ENCODE data around the gene ZNF441.
"Not testable (repeated sequence)": the region's sequence is repeated elsewhere in the genome, so short reads cannot be mapped to it uniquely, and the experiment has no call there.

ZNF441 gene

DNA sequence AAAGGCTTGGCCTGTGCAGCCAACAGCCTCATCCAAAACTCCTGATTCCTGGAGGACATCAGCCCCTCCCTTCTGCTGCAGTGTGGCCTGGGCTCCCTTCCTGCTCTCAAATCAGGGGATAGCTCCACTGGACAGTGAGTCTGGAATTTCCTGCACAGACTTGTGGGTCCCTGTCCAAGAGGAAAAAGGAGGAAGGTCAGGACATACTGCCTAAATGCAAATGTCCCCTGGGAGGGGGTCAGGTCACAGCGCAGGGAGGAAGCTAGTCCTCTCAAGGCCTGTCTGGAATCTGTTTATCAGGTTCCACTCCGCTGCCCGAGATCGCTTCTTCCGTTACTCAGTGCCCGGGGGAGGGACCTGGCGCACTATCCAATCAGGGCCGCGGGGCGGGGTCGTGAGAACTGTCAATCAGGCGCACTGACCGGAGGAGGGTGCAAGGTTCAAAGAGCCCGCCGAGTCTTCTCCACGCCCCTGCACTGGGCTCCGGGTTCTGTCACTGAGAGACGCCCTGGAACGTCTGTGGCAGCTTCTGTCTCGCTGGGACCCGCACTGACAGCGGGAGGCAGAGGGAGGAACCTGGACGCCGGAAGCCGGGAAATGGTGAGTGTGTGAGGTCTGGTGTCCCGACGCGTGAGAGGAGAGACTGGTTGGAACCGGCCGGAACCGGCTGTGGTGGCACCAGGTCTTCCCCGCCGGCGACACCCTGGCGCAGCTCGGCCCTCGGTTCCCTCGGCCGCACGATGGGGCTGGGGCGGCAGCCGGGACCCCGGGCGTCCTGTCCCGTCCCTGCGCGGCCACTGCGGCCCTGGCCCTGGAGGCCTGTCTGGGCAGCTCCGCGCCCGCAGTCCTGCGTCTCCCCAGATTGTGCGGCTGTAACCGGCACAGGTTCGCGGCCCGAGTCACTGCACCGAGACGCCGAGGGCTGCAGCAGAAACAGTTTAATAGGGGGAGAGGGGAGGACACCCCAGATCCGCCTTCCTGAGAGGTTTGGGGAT, at the start of gene ZNF441:
Gene ZNF441 (plus strand): TSS at position 404 of the 995 bp plus-strand sequence. CDS start 194 bp downstream, at position 598.
- peak; percentile 54 to 81 for DNase-seq

DNA sequence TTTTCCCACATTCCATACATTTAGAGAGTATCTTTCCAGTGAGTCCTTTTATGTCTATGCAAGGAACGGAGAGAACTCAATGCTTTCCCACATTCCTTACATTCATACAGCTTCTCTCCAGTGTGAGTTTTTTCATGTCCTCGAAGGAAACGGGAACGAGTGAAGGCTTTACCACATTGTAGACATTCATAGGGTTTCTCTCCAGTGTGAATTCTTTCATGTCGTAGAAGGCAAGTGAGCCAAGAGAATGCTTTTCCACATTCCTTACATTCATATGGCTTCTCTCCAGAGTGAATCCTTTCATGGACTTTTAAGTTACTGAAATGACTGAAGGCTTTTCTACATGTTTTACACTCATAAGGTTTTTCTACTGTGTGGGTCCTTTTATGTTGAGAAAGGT, 45.1 kb upstream of the ZNF441 start:
- no peak for DNase-seq

DNA sequence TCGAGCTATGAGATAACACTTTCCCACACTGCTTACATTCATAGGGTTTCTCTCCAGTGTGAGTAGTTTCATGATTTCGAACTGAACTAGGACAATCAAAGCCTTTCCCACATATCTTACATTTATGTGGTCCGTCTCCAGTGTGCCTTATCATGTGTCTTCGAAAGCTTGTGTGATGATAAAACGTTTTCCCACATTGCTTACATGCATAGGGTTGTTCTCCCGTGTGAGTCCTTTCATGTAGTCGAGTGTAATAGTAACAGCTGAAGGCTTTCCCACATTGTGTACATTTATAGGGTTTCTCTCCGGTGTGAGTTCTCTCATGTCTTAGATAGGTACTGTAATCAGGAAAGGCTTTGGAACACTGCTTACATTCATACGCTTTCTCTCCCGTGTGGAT, 44.4 kb upstream of the ZNF441 start:
- no peak for DNase-seq

DNA sequence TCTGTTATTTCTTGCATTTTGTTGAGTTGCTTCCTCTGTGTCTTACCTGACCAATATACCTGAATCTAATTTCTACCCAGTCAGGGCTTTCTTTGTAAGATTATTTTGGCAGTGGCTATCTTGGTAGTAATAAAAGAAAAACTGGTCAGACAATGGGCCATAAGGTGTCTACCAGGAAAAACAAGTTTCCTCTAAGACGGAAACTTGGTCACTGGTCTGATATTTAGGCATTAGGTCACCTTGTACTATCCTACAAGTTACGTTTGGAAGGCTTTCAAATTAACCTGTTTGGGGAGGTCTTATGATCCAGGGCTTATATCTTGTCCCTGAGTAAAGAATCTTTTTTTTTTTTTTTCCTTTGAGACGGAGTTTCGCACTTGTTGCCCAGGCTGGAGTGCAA, 37.2 kb upstream of the ZNF441 start:
- no peak for DNase-seq

DNA sequence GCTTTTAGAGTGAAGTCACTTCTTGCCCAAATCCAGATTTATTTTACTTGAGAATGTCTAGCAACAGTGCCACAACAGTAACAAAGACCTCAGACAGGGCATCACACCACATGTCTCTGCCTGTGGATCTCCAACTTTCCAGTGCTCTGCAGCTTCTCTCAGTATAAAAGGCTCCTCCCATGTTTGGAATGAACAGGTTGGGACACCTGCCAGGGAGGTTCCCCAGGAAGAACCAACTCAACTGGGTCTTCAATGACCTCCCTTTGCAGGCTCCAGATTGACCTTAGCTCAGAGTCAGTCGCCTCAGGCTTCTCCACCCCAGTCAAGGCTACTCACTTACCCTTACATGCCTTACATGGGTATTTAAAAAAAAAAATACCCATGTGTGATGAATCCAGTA, 31.4 kb upstream of the ZNF441 start:
- DNase-seq: no peak

DNA sequence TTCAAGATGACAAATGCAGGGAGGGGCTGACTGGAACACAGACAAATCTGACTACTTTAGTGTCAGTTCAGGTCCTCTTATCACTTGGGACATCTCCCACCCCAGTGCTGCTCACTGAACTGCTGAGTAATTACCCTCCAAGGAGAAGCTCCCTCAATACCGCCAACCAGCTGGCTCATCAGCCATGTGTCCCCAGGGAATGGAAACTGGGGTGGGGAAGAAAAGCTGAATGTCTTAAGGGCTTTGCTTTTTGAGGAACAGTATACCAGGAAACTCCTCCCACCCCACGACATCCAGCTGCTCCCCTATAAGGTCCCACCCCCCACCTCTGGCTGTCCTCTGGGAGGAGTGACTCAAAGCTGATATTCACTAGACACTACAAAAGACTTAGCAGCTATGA, 30.1 kb upstream of the ZNF441 start:
- no peak for DNase-seq

DNA sequence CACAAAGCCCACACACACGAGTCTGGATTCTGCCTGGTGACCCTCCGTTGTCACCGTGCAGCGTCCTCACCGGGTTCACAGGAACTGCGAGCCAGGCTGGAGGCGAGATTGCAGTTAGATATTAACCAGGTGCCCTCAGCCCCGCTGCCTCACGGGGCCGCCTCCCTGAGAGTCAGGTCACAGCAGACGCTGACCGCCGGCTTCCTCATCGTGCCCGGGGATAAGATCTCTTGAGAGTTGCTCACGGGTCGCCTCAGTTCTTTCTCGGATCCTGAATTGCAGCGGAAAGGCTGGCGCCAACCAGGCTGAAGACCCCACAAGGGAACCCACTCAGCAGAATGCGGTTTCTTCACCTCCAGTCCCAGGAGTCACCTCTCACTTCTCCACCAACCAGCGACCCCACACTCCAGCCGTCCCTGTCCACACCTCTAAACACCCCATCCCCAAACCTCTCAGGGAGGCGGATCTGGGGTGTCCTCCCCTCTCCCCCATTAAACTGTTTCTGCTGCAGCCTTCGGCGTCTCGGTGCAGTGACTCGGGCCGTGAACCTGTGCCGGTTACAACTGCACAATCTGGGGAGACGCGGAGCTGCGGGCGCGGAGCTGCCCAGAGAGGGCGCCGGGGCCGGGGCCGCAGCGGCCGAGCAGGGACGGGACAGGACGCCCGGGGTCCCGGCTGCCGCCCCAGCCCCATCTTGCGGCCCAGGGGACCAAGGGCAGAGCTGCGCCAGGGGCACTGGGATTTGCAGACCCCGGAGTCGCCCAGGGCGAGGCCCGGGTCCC, 28.6 kb upstream of the ZNF441 start:
- DNase-seq: no peak

DNA sequence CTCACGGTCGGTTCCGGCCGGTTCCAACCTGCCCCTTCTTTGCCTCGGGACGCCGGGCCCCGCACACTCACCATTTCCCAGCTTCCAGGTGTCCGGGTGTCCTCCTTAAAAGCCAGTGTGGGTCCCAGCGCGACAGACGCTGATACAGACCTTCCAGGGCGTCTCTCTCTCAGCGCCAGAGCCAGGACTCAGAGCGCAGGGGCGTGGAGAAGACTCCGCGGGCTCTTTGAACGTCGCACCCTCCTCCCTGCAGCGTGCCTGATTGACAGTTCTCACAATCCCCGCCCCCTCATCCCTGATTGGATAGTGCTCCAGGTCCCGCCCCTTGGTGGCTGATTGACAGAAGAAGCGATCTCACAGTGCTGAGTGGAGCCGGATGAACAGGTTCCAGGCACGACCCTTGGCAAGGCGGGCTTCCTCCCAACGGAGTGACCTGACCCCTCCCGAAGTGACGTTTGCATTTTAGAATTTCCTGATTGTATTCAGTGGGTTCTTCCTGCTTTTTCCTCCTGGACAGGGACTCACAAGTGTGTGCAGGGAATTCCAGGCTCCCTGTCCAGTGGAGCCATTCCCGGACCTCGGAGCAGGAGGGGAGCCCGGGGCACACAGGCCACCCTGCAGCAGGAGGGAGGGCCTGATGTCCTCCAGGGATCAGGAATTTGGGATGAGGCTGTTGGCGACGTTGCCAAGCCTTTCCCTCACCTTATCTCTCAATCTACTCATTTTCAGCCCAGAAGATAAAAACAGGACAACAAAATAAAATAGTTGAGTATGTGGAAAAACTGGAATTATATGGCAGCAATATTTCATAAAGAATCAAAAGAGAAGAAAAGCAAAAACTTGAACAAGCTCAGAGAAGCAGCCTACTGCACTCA, 27.8 kb upstream of the ZNF441 start, which contains the start of gene ZNF823:
Gene ZNF823 (minus strand): TSS at position 201 of the 875 bp plus-strand sequence. CDS start 127 bp downstream, at position 74.
- DNase-seq: peak; percentile 96 to 98

DNA sequence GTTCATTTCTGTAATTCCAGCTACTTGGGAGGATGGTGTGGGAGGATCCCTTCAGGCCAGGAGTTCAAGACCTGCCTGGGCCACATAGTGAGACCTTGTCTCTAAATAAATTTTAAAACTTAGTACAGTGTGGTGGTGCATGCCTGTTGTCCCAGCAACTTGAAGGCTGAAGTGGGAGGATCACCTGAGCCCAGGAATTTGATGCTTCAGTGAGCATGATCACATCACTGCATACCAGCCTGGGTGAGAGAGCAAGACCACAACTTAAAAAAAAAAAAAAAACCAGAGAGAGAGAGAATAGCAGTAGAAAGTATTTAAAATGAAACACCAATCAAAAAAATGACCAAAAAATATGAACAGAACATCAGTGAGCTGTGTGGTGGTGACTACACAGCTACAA, 20.9 kb upstream of the ZNF441 start:
- no peak for DNase-seq

DNA sequence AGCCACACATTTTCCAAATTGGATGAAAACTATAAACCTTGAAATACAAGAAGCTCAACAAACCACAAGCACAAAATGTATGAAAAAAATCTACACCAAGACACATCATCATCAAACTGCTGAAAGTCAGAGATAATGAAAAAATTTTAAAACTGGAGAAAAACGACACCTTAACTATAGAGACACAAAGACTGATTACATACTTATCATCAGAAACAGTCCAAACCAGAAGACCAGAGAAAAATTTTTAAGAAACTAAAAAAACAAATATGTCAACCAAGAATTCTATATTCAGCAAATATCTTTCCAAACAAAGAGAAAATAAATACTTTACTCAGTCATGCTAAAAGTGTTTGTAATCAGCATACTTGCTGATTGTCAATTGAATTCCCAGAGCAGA, 19.5 kb upstream of the ZNF441 start:
- no peak for DNase-seq

DNA sequence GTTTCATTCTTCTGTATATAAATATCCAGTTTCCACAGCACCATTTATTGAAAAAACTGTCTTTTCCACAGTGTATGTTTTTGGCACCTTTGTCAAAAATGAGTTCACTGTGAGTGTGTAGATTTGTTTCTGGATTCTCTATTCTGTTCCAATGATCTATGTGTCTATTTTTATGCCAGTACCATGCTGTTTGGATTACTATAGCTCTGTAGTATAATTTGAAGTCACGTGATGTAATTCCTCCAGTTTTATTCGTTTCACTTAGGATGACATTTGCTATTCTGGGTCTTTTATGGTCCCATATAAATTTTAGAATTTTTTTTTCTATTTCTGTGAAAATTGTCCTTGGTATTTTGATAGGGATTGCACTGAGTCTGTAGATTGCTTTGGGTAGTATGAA, 17.0 kb upstream of the ZNF441 start:
- no peak for DNase-seq

DNA sequence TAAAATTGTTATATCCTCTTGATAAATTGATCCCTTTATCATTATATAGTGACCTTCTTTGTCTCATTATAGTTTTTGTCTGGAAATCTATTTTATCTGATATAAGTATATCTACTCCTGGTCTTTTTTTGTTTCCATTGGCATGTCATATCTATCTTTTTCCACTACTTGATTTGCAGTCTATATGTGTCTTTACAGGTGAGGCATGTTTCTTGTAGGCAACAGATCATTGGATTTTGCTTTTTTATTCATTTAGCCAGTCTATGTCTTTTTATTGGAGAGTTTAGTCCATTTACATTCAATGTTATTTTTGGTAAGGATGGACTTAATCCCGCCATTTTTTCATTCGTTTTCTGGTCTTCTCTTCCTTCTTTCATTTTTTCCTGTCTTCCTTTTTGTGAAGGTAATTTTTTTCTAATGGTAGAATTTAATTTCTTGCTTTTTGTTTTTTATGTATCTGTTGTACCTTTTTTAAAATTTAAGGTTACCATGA, 14.5 kb upstream of the ZNF441 start:
- DNase-seq: no peak

DNA sequence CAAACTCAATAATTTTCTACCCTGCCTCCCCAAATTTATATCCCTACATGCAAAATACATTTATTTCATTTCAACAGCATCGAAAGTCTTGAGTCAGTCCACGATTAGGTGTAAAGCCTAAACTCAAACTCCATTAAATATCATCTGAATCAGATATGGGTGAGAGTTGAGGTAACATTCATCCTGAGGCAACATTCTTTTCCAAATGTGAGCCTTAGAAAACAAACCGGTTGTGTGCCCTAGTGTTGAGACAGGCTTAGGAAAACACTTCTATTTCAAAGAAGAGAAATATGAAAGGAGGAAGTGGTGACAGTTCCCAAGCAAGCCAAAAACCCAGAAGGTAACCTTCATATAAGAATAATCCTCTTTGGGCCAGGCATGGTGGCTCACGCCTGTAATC, 12.1 kb upstream of the ZNF441 start:
- no peak for DNase-seq

DNA sequence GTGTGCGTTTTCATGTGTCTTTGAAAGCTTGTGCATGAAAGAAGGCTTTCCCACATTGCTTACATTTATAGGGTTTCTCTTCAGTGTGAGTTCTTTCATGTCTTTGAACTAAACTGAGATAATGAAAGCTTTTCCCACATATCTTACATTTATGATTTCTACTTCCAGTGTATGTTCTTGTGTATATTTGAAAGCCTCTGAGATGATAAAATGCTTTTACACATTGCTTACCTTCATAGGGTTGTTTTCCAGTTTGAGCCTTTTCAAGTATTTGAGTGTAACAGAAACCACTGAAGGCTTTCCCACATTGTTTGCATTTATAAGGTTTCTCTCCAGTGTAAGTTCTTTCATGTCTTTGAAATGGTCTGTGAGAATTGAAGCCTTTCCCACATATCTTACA, 9.8 kb upstream of the ZNF441 start:
- no peak for DNase-seq

DNA sequence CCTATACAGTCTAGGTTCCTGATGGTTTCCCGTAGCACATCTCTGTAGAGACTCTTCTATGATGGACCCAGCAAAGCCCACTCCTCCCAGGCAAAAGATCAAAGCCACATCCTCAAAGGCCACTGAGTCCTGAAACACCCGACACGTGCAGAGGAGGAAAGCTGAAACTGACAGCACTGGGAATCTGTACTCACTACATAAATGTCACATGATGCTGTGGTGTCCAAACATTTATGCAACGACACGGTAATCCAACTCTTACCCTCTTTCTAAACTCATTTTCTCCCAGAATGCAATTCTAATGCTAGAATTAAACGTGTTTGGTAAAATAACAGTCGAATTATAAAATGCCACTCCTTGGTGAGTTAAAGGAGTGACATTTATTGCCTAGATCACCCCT, 7.0 kb upstream of the ZNF441 start:
- DNase-seq: no peak

DNA sequence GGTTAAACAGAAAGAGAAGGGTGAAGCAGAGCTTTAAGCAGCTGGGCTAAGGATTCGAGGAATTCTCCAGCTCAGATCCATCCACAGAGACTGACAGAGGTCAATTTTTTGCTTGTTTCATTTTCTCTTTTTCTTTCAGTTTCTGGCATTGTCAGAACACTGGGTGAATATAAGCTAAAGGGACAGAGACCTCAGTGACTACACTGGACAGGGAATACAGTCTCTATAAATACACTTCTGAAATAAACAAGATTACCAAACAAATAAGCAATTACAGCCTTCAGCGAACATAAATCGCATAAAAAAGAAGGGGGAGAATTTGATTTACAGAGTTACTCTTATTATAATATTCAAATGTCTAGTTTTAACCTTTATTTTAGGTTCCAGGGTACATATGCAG, 3.7 kb upstream of the ZNF441 start:
- DNase-seq: no peak

DNA sequence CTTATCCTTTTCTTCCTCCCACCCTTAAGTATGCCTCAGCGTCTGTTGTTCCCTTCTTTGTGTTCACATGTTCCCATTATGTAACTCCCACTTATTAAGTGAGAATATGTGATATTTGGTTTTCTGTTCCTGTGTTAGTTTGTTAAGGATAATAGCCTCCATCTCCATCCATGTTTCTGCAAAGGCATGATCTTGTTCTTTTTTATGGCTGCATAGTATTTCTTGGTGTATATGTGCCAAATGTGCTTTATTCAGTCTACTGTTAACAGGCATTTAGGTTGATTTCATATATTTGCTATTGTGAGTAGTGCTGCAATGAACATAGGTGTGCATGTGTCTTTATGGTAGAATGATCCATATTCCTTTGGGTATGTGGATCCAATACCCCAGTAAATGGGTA, 3.2 kb upstream of the ZNF441 start:
- DNase-seq: no peak

DNA sequence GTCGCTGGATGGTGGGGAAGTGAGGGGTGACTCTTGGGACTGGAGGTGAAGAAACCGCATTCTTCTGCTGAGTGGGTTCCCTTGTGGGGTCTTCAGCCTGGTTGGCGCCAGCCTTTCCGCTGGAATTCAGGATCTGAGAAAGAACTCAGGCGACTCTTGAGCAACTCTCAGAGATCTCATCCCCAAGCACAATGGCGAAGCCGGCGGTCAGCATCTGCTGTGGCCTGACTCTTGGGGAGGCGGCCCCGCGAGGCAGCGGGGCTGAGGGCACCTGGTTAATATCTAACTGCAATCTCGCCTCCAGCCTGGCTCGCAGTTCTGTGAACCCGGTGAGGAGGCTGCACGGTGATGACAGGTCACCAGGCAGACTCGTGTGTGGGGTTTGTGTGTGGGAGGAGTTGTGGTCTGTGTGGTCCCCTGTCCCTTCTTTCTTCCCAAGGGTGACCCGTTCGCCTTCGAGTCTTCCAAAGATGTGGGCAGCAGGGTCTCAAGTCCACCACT, 883 bp downstream of the ZNF441 start:
- no peak for DNase-seq

DNA sequence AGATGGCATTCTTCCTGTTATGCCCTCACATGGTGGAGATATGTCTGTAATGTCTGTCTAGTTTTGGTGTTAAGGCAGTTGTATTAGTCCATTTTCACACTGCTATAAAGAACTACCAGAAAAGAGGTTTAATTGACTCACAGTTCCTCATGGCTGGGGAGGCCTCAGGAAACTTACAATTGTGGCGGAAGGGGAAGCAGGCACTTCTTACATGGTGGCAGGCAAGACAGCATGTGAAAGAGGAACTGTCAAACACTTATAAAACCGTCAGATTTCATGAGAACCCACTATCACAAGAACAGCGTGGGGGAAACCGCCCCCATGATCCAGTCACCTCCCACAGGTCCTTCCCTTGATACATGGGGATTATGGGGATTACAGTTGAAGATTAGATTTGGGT, 3.2 kb downstream of the ZNF441 start:
- DNase-seq: no peak

DNA sequence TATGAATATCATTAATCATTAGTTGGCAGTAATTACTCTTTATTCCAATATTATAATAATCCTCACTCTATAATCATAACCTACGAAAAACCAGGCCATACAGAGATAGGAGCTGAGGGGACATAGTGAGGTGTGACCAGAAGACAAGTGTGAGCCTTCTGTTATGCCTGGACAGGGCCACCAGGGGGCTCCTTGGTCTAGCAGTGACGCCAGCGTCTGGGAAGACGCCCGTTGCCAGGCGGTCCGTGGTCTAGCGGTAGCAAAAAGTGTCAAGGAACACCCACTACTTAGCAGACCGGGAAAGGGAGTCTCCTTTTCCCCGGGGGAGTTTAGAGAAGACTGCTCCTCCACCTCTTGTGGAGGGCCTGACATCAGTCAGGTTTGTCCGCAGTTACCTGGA, 4.7 kb downstream of the ZNF441 start:
- DNase-seq: not testable (repeated sequence)

DNA sequence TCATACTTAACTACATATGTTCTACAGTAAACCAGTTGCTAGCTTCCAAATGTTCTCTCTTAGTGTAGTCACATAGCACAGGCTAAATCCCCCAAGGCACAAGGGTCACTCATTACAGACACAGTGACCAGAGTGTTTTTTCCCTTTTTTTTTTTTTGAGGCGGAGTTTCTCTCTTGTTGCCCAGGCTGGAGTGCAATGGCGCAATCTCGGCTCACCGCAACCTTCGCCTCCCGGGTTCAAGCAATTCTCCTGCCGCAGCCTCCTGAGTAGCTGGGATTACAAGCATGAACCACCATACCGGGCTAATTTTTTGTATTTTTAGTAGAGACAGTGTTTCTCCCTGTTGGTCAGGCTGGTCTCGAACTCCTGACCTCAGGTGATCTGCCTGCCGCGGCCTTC, 9.9 kb downstream of the ZNF441 start:
- DNase-seq: not testable (repeated sequence)

DNA sequence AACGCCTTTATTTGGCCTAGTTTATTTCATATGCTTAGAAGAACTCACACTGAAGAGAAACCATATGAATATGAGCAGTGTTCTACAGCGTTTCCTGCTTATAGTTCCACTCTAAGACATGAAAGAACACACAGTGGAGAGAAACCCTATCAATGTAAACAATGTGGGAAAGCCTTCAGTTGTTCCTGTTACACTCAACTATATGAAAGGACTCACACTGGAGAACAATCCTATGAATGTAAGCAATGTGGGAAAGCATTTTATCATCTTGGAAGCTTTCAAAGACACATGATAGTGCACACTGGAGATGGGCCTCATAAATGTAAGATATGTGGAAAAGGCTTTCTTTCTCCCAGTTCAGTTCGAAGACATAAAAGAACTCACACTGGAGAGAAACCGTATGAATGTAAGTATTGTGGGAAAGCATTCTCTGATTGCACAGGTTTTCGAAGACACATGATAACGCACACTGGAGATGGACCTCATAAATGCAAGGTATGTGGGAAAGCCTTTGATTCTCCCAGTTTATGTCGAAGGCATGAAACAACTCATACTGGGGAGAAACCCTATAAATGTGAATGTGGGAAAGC, 13.7 kb downstream of the ZNF441 start:
- DNase-seq: no peak
